GM20431 (cell line): ENCODE measurements around the gene DGCR6.
"Not testable (repeated sequence)": the region's sequence is repeated elsewhere in the genome, so short reads cannot be mapped to it uniquely, and the experiment has no call there.

Experiments used
- in situ Hi-C: fragments of 300-500 bp; cut with MseI, MboI; formaldehyde crosslinking; loops from one replicate; pipeline ENCODE4 v1.15.0; 2020; ENCODE audit warnings: low sequenced_read_pairs; ENCODE audit not compliant: unreplicated experiment

DGCR6 gene

DNA sequence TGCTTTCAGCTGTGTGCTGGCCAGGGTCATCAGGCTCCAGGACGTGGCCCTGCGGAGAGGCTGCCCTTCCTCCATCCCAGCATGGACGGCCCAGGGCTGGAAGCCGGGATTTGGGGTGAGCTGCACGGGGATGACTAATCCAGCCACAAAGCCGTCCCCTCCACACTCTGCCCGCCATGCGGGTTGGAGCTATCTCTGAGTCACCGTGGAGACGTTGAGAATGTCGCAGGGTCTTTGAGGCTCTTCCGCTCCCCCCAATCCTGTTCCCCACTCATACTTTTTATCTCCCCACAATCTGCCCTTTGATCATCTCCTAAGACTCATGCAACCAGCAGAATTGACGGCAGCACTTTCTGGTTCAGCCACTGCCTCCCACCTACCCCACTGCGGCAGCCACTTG is 52.6 kb downstream of the DGCR6 start:
- in situ Hi-C loops, result not testable (repeated sequence)

DNA sequence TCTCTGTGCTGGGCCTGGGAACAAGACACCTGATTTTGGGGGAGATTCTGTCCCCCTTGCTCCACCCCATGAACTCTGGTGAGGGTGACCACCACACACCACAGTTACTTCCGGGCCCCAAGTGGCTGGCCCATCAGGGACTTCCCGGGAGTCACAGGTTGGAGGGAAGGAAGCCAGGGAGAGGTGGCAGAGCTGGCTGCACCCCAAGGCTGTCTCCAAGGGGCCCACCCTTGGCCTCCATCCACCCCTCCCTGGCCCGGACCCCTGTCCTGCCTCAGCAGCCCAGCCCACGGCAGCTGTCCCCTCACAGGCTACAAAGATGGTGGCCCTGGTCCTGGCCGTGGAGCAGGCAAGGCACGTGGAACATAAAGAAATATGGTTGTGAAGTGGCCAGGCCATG is 53.1 kb downstream of the DGCR6 start:
- in situ Hi-C loops, result not testable (repeated sequence)

DNA sequence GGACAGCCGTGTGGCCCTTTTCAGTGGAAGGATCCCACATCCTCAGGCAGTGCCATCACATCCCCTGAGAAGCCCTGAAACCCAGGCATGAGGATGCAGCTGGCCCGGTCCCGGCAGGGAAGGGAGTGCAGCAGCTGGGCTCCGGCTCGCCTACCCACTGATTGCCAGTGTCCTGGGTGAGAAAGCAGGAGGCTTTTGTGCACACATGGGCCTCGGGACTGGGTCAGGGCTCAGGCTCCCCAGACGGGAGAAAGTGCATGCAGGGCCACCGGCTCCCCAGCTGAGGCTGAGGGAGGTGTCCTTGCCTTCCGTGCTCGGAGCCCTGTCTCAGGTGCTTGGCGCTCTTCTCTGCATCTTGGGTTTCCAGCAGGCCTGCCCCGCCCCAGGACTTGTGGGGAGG is 53.6 kb downstream of the DGCR6 start:
- in situ Hi-C loops, result not testable (repeated sequence)

DNA sequence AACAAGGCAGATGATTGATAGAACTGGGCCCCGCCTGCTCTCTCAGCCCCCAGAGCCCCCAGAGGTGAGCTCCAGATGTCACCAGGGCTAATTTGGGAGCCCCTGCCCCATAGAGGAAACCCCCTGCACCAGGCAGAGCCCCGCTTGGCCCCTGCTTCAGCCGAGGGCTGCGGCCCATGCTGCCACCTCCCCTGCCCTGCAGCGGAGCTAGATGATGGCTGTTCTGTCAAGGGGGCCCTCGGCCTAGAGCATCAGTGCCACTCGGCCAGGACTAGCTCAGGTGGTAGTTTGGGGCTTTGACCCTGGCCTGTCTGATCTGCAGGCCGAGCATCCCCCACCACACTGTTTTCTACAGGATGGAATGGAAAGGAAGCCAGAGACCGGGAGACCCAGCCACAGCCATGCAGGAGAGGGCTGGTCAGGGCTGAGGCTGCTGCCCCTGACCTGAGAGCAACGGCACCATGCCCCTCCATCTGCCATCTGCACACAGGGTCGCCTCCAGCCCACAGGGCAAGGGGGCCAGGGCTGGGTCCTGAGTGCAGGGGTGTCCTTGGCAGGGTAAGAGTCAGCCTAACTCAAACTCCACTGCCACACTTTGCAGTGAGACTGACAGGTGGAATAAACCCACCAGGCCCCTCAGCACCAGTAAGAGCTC is 54.2 kb downstream of the DGCR6 start:
- in situ Hi-C loops, result not testable (repeated sequence)

DNA sequence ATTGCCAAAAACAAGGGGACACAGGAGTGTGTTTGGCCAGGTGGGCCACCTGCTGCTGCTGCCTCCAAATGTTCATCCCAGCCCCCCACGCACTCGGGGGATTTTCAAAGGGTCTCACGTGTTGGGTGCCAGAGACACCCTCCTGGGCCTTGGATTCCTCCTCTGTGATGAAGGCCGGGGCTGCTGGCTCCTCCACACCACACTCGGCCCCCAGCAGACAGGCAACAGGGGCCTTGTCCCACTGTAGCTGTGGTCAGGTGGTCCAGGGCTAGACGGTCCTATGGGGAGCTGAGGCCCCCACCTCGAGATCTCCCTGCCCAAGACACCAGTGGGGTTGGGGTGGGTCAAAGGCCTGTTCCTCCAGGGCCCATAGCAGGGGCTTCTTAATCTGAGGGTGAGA is 55.1 kb downstream of the DGCR6 start:
- in situ Hi-C loops, result not testable (repeated sequence)
